Activated T-helper 2 cell treated with anti-CD3 and anti-CD28 coated beads, Interferon-gamma antibody, Interleukin-2, Interleukin-4, amounts not matched to agents 10 μg/mL and 5 μg/mL and 100 μg/mL, durations not matched to agents 14 hours and 24 hours and 36 hours (primary cell): Measurements from ENCODE around the gene PSMC2. TPM values are rescaled to one million over a fixed set of nuclear protein-coding genes. Genes with fewer than 3 reads are reported as not detected.

Experiments used
- DNase-seq: peaks from one replicate; pipeline ENCODE4 v3.0.0; 2021; ENCODE audit warnings: low spot score
- H3K27ac Mint-ChIP-seq: one replicate; pipeline ENCODE4 v1.8.0; 2021; ENCODE audit warnings: mixed read lengths
- H3K27me3 Mint-ChIP-seq: one replicate; pipeline ENCODE4 v1.8.0; 2021; ENCODE audit warnings: low read depth, mixed read lengths
- H3K36me3 Mint-ChIP-seq: one replicate; pipeline ENCODE4 v1.8.0; 2021; ENCODE audit warnings: low read depth, mixed read lengths
- H3K4me1 Mint-ChIP-seq: one replicate; pipeline ENCODE4 v1.8.0; 2021; ENCODE audit warnings: low read depth, mixed read lengths
- H3K4me3 Mint-ChIP-seq: one replicate; pipeline ENCODE4 v1.8.0; 2021; ENCODE audit warnings: low read depth, mild to moderate bottlenecking, moderate library complexity, mixed read lengths
- H3K9me3 Mint-ChIP-seq: one replicate; pipeline ENCODE4 v1.8.0; 2021; ENCODE audit warnings: mixed read lengths
- intact Hi-C: fragments of 100-400 bp; cut with micrococcal nuclease; formaldehyde crosslinking; loops from one replicate; pipeline ENCODE4 v1.15.1; 2023
- total RNA-seq: library from RNA; stranded (reverse); gene quantifications from 2 replicates; pipeline ENCODE4 v1.2.3, GENCODE V29; 2022

PSMC2 gene
- total RNA-seq = 208 and 218 TPM in 2 replicates

- Mint-ChIP-seq H3K4me1 (peaks cover 40% of the 10 kb centered on the region), H3K27me3 (no peaks in the 10 kb centered on the region), H3K27ac (peak within 1 kb of the TSS; percentile 99), H3K9me3 (no peaks in the 10 kb centered on the region), H3K4me3 (peak within 1 kb of the TSS; percentile 98), H3K36me3 (peaks cover 43% of the 10 kb centered on the region)
- intact Hi-C loops = loop anchor here (1.0 to 5.0 kb wide), 2 partner anchors 50 to 60 kb away; partner anchors contain the start of gene PMPCB
- peak; percentile 78 for DNase-seq
Observed at GRCh38 chr7:103347507-103348267, at the start of gene PSMC2. PSMC2 (plus strand) TSS chr7:103347643; CDS start chr7:103347712, 69 bp downstream.

- Mint-ChIP-seq H3K36me3 (peaks cover 44% of the 10 kb centered on the region), H3K4me1 (peaks cover 27% of the 10 kb centered on the region), H3K9me3 (no peaks in the 10 kb centered on the region), H3K27ac (peak overlapping the region; percentile 92), H3K4me3 (peak overlapping the region; percentile 99), H3K27me3 (peaks cover 5% of the 10 kb centered on the region)
- intact Hi-C loops = loop anchor here (2.0 to 5.0 kb wide), 2 partner anchors 49 to 109 kb away; partner anchors contain the start of gene PSMC2
- DNase-seq = no peak
Observed at GRCh38 chr7:103297837-103298179, 49.6 kb upstream of the PSMC2 start.

GRCh38 chr7:103299660-103300059 lies 47.8 kb upstream of the PSMC2 start:
- Mint-ChIP-seq H3K9me3 (no peaks in the 10 kb centered on the region), H3K36me3 (peaks cover 60% of the 10 kb centered on the region), H3K27me3 (no peaks in the 10 kb centered on the region), H3K4me3 (no peak overlapping the region), H3K27ac (no peak overlapping the region), H3K4me1 (peaks cover 30% of the 10 kb centered on the region)
- DNase-seq = no peak
- intact Hi-C loops = loop anchor here (2.0 to 5.0 kb wide), 2 partner anchors 48 to 107 kb away; partner anchors contain the start of gene PSMC2

GRCh38 chr7:103301441-103301840 lies 46.0 kb upstream of the PSMC2 start:
- Mint-ChIP-seq H3K36me3 (peaks cover 71% of the 10 kb centered on the region), H3K4me1 (peaks cover 34% of the 10 kb centered on the region), H3K4me3 (no peak overlapping the region), H3K27ac (no peak overlapping the region), H3K27me3 (no peaks in the 10 kb centered on the region), H3K9me3 (no peaks in the 10 kb centered on the region)
- no peak for DNase-seq
- intact Hi-C loops = no loop called here

GRCh38 chr7:103307503-103308231 lies 39.8 kb upstream of the PSMC2 start:
- no peak for DNase-seq
- intact Hi-C loops = no loop called here
- H3K4me3 Mint-ChIP-seq = no peak overlapping the region
- peaks cover 74% of the 10 kb centered on the region for H3K36me3 Mint-ChIP-seq
- no peak overlapping the region for H3K27ac Mint-ChIP-seq
- H3K9me3 Mint-ChIP-seq = no peaks in the 10 kb centered on the region
- peaks cover 8% of the 10 kb centered on the region for H3K4me1 Mint-ChIP-seq
- no peaks in the 10 kb centered on the region for H3K27me3 Mint-ChIP-seq

- intact Hi-C loops = loop anchor here (5.0 kb wide), 1 partner anchor 42 kb away; no protein-coding TSS in a partner anchor
- DNase-seq = no peak
- Mint-ChIP-seq H3K36me3 (peaks cover 86% of the 10 kb centered on the region), H3K27me3 (no peaks in the 10 kb centered on the region), H3K27ac (no peak overlapping the region), H3K4me3 (no peak overlapping the region), H3K4me1 (peaks cover 7% of the 10 kb centered on the region), H3K9me3 (no peaks in the 10 kb centered on the region)
Observed at GRCh38 chr7:103314852-103315251, 32.6 kb upstream of the PSMC2 start.

GRCh38 chr7:103316380-103316941 lies 31.0 kb upstream of the PSMC2 start:
- Mint-ChIP-seq H3K4me3 (no peak overlapping the region), H3K36me3 (peaks cover 80% of the 10 kb centered on the region), H3K9me3 (no peaks in the 10 kb centered on the region), H3K27me3 (no peaks in the 10 kb centered on the region), H3K27ac (no peak overlapping the region), H3K4me1 (peaks cover 7% of the 10 kb centered on the region)
- no peak for DNase-seq
- intact Hi-C loops = loop anchor here (5.0 kb wide), 1 partner anchor 41 kb away; no protein-coding TSS in a partner anchor

GRCh38 chr7:103317009-103317408 lies 30.4 kb upstream of the PSMC2 start:
- intact Hi-C loops = loop anchor here (5.0 kb wide), 1 partner anchor 40 kb away; no protein-coding TSS in a partner anchor
- Mint-ChIP-seq H3K36me3 (peaks cover 78% of the 10 kb centered on the region), H3K27ac (no peak overlapping the region)

GRCh38 chr7:103325744-103326143 lies 21.7 kb upstream of the PSMC2 start:
- no peaks in the 10 kb centered on the region for H3K9me3 Mint-ChIP-seq
- DNase-seq = no peak
- H3K36me3 Mint-ChIP-seq = peaks cover 56% of the 10 kb centered on the region
- intact Hi-C loops = loop anchor here (2.0 kb wide), 1 partner anchor 19 kb away; the partner anchor contains the start of gene DNAJC2
- H3K4me3 Mint-ChIP-seq = no peak overlapping the region
- H3K4me1 Mint-ChIP-seq = peaks cover 17% of the 10 kb centered on the region
- peak overlapping the region; percentile 65 for H3K27ac Mint-ChIP-seq
- H3K27me3 Mint-ChIP-seq = no peaks in the 10 kb centered on the region

More at GRCh38 chr7:103317009-103317408, 30.4 kb upstream of the PSMC2 start:
- Mint-ChIP-seq H3K4me1 (peaks cover 7% of the 10 kb centered on the region), H3K27me3 (no peaks in the 10 kb centered on the region), H3K4me3 (no peak overlapping the region), H3K9me3 (no peaks in the 10 kb centered on the region)
- no peak for DNase-seq

- Mint-ChIP-seq H3K9me3 (no peaks in the 10 kb centered on the region), H3K36me3 (peaks cover 67% of the 10 kb centered on the region), H3K27me3 (no peaks in the 10 kb centered on the region), H3K4me3 (no peak overlapping the region), H3K4me1 (peaks cover 15% of the 10 kb centered on the region), H3K27ac (peak overlapping the region; percentile 11)
- intact Hi-C loops = no loop called here
- DNase-seq = no peak
Observed at GRCh38 chr7:103336761-103337160, 10.7 kb upstream of the PSMC2 start.

- no peak overlapping the region for H3K4me3 Mint-ChIP-seq
- no peaks in the 10 kb centered on the region for H3K9me3 Mint-ChIP-seq
- DNase-seq = no peak
- H3K27ac Mint-ChIP-seq = no peak overlapping the region
- peaks cover 18% of the 10 kb centered on the region for H3K4me1 Mint-ChIP-seq
- H3K36me3 Mint-ChIP-seq = peaks cover 62% of the 10 kb centered on the region
- no peaks in the 10 kb centered on the region for H3K27me3 Mint-ChIP-seq
- intact Hi-C loops = no loop called here
Observed at GRCh38 chr7:103338864-103339263, 8.6 kb upstream of the PSMC2 start.

- no peak overlapping the region for H3K27ac Mint-ChIP-seq
Observed at GRCh38 chr7:103341466-103341865, 6.0 kb upstream of the PSMC2 start.

More at GRCh38 chr7:103341466-103341865, 6.0 kb upstream of the PSMC2 start:
- Mint-ChIP-seq H3K9me3 (no peaks in the 10 kb centered on the region), H3K4me3 (no peak overlapping the region), H3K36me3 (peaks cover 58% of the 10 kb centered on the region), H3K4me1 (peaks cover 28% of the 10 kb centered on the region), H3K27me3 (no peaks in the 10 kb centered on the region)
- no peak for DNase-seq
- intact Hi-C loops = loop anchor here (5.0 kb wide), 2 partner anchors 194 to 866 kb away; partner anchors contain the start of genes NAPEPLD and ORC5
